ENCODE data around the gene ZMYM4.

ZMYM4 gene

GRCh38 chr1:35340519-35340918 lies 72.0 kb downstream of the ZMYM4 start:
- H3K4me2 ChIP-seq (ENCODE audit: low read length): no peak overlapping the region
- H3F3A ChIP-seq (ENCODE audit: control insufficient read depth, insufficient read depth): no peaks in the 10 kb centered on the region
- no peaks in the 10 kb centered on the region for H3K27me3 ChIP-seq (ENCODE audit: control insufficient read depth, low read length)

GRCh38 chr1:35345439-35345981 lies 77.0 kb downstream of the ZMYM4 start:
- Histone ChIP-seq H3K4me2 (ENCODE audit: low read length) (no peak overlapping the region), H3K27ac (ENCODE audit: low read depth, low read length) (no peak overlapping the region), H3K36me3 (ENCODE audit: control insufficient read depth, low read length) (no peaks in the 10 kb centered on the region), H3K79me2 (ENCODE audit: control insufficient read depth, low read length) (peaks cover 44% of the 10 kb centered on the region), H3K4me3 (ENCODE audit: low read length) (no peak overlapping the region), H4K20me1 (ENCODE audit: control insufficient read depth, insufficient read depth, low read depth, low read length) (no peaks in the 10 kb centered on the region), H3K9me2 (replicated peaks; ENCODE audit: control insufficient read depth, low read length) (no peaks in the 10 kb centered on the region), H3K9me3 (ENCODE audit: control insufficient read depth, insufficient read depth, low read length) (no peaks in the 10 kb centered on the region), H3K27me3 (ENCODE audit: control insufficient read depth, low read length) (no peaks in the 10 kb centered on the region), H3F3A (ENCODE audit: control insufficient read depth, insufficient read depth) (no peaks in the 10 kb centered on the region), H3K4me1 (ENCODE audit: control insufficient read depth, low read length) (no peaks in the 10 kb centered on the region)
- no peak for TF ChIP-seq CTCF (IDR thresholded peaks at IDR 0.05; ENCODE audit: low read depth, low read length, poor library complexity, severe bottlenecking)
- TF ChIP-seq EZH2phosphoT487 (IDR thresholded peaks at IDR 0.05; ENCODE audit: borderline replicate concordance, low read length): no peak

More at GRCh38 chr1:35340519-35340918, 72.0 kb downstream of the ZMYM4 start:
- Histone ChIP-seq H3K4me3 (ENCODE audit: low read length) (no peak overlapping the region), H3K9me2 (replicated peaks; ENCODE audit: control insufficient read depth, low read length) (no peaks in the 10 kb centered on the region), H3K27ac (ENCODE audit: low read depth, low read length) (no peak overlapping the region), H4K20me1 (ENCODE audit: control insufficient read depth, insufficient read depth, low read depth, low read length) (no peaks in the 10 kb centered on the region), H3K4me1 (ENCODE audit: control insufficient read depth, low read length) (no peaks in the 10 kb centered on the region), H3K9me3 (ENCODE audit: control insufficient read depth, insufficient read depth, low read length) (no peaks in the 10 kb centered on the region), H3K79me2 (ENCODE audit: control insufficient read depth, low read length) (peaks cover 32% of the 10 kb centered on the region), H3K36me3 (ENCODE audit: control insufficient read depth, low read length) (no peaks in the 10 kb centered on the region)
- TF ChIP-seq EZH2phosphoT487 (IDR thresholded peaks at IDR 0.05; ENCODE audit: borderline replicate concordance, low read length): no peak
- TF ChIP-seq CTCF (IDR thresholded peaks at IDR 0.05; ENCODE audit: low read depth, low read length, poor library complexity, severe bottlenecking): no peak

- H3K36me3 ChIP-seq (ENCODE audit: control insufficient read depth, low read length): no peaks in the 10 kb centered on the region
- no peak overlapping the region for H3K27ac ChIP-seq (ENCODE audit: low read depth, low read length)
- 0 out of 2 replicates have a peak, but pooled peaks cover 3% of the 10 kb centered on the region for H4K20me1 ChIP-seq (ENCODE audit: control insufficient read depth, insufficient read depth, low read depth, low read length)
- H3K9me2 ChIP-seq (replicated peaks; ENCODE audit: control insufficient read depth, low read length): no peaks in the 10 kb centered on the region
- H3F3A ChIP-seq (ENCODE audit: control insufficient read depth, insufficient read depth): no peaks in the 10 kb centered on the region
- no peak overlapping the region for H3K4me3 ChIP-seq (ENCODE audit: low read length)
- no peaks in the 10 kb centered on the region for H3K27me3 ChIP-seq (ENCODE audit: control insufficient read depth, low read length)
- no peaks in the 10 kb centered on the region for H3K9me3 ChIP-seq (ENCODE audit: control insufficient read depth, insufficient read depth, low read length)
- H3K79me2 ChIP-seq (ENCODE audit: control insufficient read depth, low read length): peaks cover 18% of the 10 kb centered on the region
- no peaks in the 10 kb centered on the region for H3K4me1 ChIP-seq (ENCODE audit: control insufficient read depth, low read length)
- TF ChIP-seq CTCF (IDR thresholded peaks at IDR 0.05; ENCODE audit: low read depth, low read length, poor library complexity, severe bottlenecking) (no peak), EZH2phosphoT487 (IDR thresholded peaks at IDR 0.05; ENCODE audit: borderline replicate concordance, low read length) (no peak)
- no peak overlapping the region for H3K4me2 ChIP-seq (ENCODE audit: low read length)
Observed at GRCh38 chr1:35350872-35351271, 82.4 kb downstream of the ZMYM4 start.
